ENCODE results near the gene KIN.

DNA sequence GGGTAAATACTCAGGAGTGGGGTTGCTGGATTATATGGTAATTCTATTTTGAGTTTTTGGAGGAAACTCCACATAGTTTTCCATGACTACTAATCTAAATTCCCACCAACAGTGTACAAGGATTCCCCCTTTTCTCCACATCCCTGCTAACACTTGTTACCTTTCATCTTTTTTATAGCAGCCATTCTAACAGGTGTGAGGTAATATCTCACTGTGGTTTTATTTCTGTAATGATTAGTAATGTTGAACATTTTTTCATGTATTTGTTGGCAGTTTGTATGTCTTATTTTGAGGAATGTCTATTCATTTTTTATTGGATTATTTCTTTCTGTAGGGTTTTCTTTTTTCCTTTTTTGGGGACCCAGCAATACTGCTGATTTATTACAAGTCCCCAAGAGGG is 45.4 kb upstream of the KIN start:
- TF ChIP-seq, protein P1, sequence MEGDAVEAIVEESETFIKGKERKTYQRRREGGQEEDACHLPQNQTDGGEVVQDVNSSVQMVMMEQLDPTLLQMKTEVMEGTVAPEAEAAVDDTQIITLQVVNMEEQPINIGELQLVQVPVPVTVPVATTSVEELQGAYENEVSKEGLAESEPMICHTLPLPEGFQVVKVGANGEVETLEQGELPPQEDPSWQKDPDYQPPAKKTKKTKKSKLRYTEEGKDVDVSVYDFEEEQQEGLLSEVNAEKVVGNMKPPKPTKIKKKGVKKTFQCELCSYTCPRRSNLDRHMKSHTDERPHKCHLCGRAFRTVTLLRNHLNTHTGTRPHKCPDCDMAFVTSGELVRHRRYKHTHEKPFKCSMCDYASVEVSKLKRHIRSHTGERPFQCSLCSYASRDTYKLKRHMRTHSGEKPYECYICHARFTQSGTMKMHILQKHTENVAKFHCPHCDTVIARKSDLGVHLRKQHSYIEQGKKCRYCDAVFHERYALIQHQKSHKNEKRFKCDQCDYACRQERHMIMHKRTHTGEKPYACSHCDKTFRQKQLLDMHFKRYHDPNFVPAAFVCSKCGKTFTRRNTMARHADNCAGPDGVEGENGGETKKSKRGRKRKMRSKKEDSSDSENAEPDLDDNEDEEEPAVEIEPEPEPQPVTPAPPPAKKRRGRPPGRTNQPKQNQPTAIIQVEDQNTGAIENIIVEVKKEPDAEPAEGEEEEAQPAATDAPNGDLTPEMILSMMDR (conservative IDR thresholded peaks at IDR 0.05; ENCODE audit: low read depth in 2 of 2) = no peak
- TF ChIP-seq POLR2AphosphoS5 (IDR thresholded peaks at IDR 0.05; ENCODE audit: low read depth) (no peak), EZH2 (IDR thresholded peaks at IDR 0.05; ENCODE audit: low read depth, unreplicated experiment) (no peak), EZH2phosphoT487 (IDR thresholded peaks at IDR 0.05; ENCODE audit: unreplicated experiment) (no peak), JUNB (IDR thresholded peaks at IDR 0.05; ENCODE audit: unreplicated experiment) (no peak), CREB1 (CRISPR knock-in tag; IDR thresholded peaks at IDR 0.05; ENCODE audit: low read depth) (no peak)
- TF ChIP-seq, protein P2, sequence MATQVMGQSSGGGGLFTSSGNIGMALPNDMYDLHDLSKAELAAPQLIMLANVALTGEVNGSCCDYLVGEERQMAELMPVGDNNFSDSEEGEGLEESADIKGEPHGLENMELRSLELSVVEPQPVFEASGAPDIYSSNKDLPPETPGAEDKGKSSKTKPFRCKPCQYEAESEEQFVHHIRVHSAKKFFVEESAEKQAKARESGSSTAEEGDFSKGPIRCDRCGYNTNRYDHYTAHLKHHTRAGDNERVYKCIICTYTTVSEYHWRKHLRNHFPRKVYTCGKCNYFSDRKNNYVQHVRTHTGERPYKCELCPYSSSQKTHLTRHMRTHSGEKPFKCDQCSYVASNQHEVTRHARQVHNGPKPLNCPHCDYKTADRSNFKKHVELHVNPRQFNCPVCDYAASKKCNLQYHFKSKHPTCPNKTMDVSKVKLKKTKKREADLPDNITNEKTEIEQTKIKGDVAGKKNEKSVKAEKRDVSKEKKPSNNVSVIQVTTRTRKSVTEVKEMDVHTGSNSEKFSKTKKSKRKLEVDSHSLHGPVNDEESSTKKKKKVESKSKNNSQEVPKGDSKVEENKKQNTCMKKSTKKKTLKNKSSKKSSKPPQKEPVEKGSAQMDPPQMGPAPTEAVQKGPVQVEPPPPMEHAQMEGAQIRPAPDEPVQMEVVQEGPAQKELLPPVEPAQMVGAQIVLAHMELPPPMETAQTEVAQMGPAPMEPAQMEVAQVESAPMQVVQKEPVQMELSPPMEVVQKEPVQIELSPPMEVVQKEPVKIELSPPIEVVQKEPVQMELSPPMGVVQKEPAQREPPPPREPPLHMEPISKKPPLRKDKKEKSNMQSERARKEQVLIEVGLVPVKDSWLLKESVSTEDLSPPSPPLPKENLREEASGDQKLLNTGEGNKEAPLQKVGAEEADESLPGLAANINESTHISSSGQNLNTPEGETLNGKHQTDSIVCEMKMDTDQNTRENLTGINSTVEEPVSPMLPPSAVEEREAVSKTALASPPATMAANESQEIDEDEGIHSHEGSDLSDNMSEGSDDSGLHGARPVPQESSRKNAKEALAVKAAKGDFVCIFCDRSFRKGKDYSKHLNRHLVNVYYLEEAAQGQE (IDR thresholded peaks at IDR 0.05; ENCODE audit: unreplicated experiment) = no peak
- TF ChIP-seq, protein P3, sequence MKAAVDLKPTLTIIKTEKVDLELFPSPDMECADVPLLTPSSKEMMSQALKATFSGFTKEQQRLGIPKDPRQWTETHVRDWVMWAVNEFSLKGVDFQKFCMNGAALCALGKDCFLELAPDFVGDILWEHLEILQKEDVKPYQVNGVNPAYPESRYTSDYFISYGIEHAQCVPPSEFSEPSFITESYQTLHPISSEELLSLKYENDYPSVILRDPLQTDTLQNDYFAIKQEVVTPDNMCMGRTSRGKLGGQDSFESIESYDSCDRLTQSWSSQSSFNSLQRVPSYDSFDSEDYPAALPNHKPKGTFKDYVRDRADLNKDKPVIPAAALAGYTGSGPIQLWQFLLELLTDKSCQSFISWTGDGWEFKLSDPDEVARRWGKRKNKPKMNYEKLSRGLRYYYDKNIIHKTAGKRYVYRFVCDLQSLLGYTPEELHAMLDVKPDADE (IDR thresholded peaks at IDR 0.05) = no peak

Data from GM23338 (cell line).